Liver (tissue), 9 donors: Measurements from ENCODE around the gene HYLS1. TPM values are rescaled to one million over a fixed set of nuclear protein-coding genes. Genes with fewer than 3 reads are reported as not detected.
"Not testable (repeated sequence)": the region's sequence is repeated elsewhere in the genome, so short reads cannot be mapped to it uniquely, and the experiment has no call there.

ENCODE experiments used
- DNase-seq: peaks from one replicate; pipeline ENCODE4 v3.0.0-alpha.2; 2017; ENCODE audit warnings: low spot score
- H3K27ac ChIP-seq, 2 donors: one replicate each; pipeline ENCODE4 v1.7.0; 2013; ENCODE audit warnings: inconsistent platforms in 2 of 2, low read length in 2 of 2, control low read depth in 1 of 2, low read depth in 1 of 2, mild to moderate bottlenecking in 1 of 2
- H3K27me3 ChIP-seq, 4 donors: one replicate each; pipeline versions ENCODE4 v1.6.1 to v1.7.0; 2013; ENCODE audit warnings: low read length in 3 of 4, inconsistent platforms in 1 of 4, mild to moderate bottlenecking in 1 of 4, moderate library complexity in 1 of 4; ENCODE audit not compliant: control insufficient read depth in 4 of 4, insufficient read depth in 4 of 4
- H3K36me3 ChIP-seq, 4 donors: one replicate each; pipeline versions ENCODE4 v1.6.1 to v1.7.0; 2013; ENCODE audit warnings: low read length in 3 of 4, mild to moderate bottlenecking in 3 of 4, low read depth in 1 of 4, moderate library complexity in 1 of 4; ENCODE audit not compliant: control insufficient read depth in 4 of 4, insufficient read depth in 3 of 4
- H3K4me1 ChIP-seq, 4 donors: one replicate each; pipeline versions ENCODE4 v1.6.1 to v1.7.0; 2013; ENCODE audit warnings: low read length in 3 of 4, mild to moderate bottlenecking in 3 of 4, moderate library complexity in 1 of 4; ENCODE audit not compliant: control insufficient read depth in 4 of 4, insufficient read depth in 4 of 4
- H3K4me3 ChIP-seq, 3 donors: one replicate each; pipeline versions ENCODE4 v1.6.1 to v1.7.0; 2013; ENCODE audit warnings: low read length in 3 of 3, control low read depth in 1 of 3, low read depth in 1 of 3, mild to moderate bottlenecking in 1 of 3
- H3K9ac ChIP-seq, 2 donors: one replicate each; pipeline ENCODE4 v1.7.0; 2013; ENCODE audit warnings: low read length in 2 of 2, mild to moderate bottlenecking in 2 of 2, moderate library complexity in 2 of 2, control low read depth in 1 of 2, low read depth in 1 of 2
- H3K9me3 ChIP-seq, 4 donors: one replicate each; pipeline versions ENCODE4 v1.6.1 to v1.7.0; 2013; ENCODE audit warnings: low read length in 3 of 4; ENCODE audit not compliant: control insufficient read depth in 4 of 4
- CTCF ChIP-seq: fragments of 150-350 bp; IDR thresholded peaks from 2 replicates; pipeline ENCODE4 v1.5.1; 2017; ENCODE audit warnings: improper control_type of control experiment, low read depth, low read length; ENCODE audit not compliant: missing input control
- JUND ChIP-seq, 2 donors: IDR thresholded peaks; 2 replicates each; pipeline ENCODE4 v1.6.1; 2016; ENCODE audit warnings: antibody characterized with exemption in 2 of 2
- YY1 ChIP-seq: IDR thresholded peaks from 2 replicates; pipeline ENCODE4 v1.6.1; 2016; ENCODE audit warnings: antibody characterized with exemption, mild to moderate bottlenecking
- WGBS: extraction: QIAGEN DNeasy Blood & Tissue Kit; methylation state at CpG from one replicate; pipeline ENCODE4 v1.1.7; 2013; 5-methylcytosine and 5-hydroxymethylcytosine counted together
- polyA plus RNA-seq, 2 donors: library from polyadenylated mRNA; stranded (reverse) in 1 of 2; unstranded in 1 of 2; fragments of 200-250 nt in 1 of 2; fragments of >200 nt in 1 of 2; fragmentation: Nextera tagmentation in 1 of 2; extraction: Ambion mirVana in 1 of 2; gene quantifications; one replicate each; pipeline versions ENCODE4 v1.2.1 to v1.2.3, GENCODE V29; 2013 to 2015
- total RNA-seq, 2 donors: library from RNA; depleted of rRNA; stranded (reverse); fragments of >200 nt; gene quantifications; one replicate each; pipeline ENCODE4 v1.2.3, GENCODE V29; 2014
- TF ChIP-seq, protein P1 (sequence below): IDR thresholded peaks from 2 replicates; pipeline ENCODE4 v1.6.1; 2016; ENCODE audit warnings: antibody characterized with exemption
- TF ChIP-seq, protein P2 (sequence below): IDR thresholded peaks from 2 replicates; pipeline ENCODE4 v1.6.1; 2016; ENCODE audit warnings: antibody characterized with exemption, mild to moderate bottlenecking
- donor health status: healthy.
- donor health status: healthy.
- donor health status: healthy.
- donor health status: healthy.
- donor health status: healthy.

Gene HYLS1
- total and polyA plus RNA-seq, 4 donors: 1.9 to 4.9 (median 3.7) TPM

GRCh38 chr11:125846188-125846587 is 41.3 kb upstream of the HYLS1 start:
- Histone ChIP-seq H3K4me1 (no peaks in the 10 kb centered on the region), H3K9me3 (peaks cover 0 to 13% (median 5%) of the 10 kb centered on the region in 4 donors)
- no peak for DNase-seq

GRCh38 chr11:125857670-125858069 is 29.8 kb upstream of the HYLS1 start:
- not testable (repeated sequence) for DNase-seq, H3K36me3 ChIP-seq, H3K9ac ChIP-seq, H3K4me1 ChIP-seq, H3K27me3 ChIP-seq, H3K4me3 ChIP-seq, H3K9me3 ChIP-seq, H3K27ac ChIP-seq
- 89% methylated on average over 9 of the region's 9 CpGs for WGBS

More at GRCh38 chr11:125846188-125846587, 41.3 kb upstream of the HYLS1 start:
- H3K36me3 ChIP-seq: no peaks in the 10 kb centered on the region
- no peak overlapping the region for H3K9ac ChIP-seq
- no peak overlapping the region for H3K27ac ChIP-seq
- H3K27me3 ChIP-seq: no peaks in the 10 kb centered on the region
- H3K4me3 ChIP-seq: no peak overlapping the region
- TF ChIP-seq, protein P1, sequence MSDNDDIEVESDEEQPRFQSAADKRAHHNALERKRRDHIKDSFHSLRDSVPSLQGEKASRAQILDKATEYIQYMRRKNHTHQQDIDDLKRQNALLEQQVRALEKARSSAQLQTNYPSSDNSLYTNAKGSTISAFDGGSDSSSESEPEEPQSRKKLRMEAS: no peak
- TF ChIP-seq CTCF (no peak), JUND (IDR thresholded peaks at IDR 0.05) (no peak), YY1 (no peak)
- TF ChIP-seq, protein P2, sequence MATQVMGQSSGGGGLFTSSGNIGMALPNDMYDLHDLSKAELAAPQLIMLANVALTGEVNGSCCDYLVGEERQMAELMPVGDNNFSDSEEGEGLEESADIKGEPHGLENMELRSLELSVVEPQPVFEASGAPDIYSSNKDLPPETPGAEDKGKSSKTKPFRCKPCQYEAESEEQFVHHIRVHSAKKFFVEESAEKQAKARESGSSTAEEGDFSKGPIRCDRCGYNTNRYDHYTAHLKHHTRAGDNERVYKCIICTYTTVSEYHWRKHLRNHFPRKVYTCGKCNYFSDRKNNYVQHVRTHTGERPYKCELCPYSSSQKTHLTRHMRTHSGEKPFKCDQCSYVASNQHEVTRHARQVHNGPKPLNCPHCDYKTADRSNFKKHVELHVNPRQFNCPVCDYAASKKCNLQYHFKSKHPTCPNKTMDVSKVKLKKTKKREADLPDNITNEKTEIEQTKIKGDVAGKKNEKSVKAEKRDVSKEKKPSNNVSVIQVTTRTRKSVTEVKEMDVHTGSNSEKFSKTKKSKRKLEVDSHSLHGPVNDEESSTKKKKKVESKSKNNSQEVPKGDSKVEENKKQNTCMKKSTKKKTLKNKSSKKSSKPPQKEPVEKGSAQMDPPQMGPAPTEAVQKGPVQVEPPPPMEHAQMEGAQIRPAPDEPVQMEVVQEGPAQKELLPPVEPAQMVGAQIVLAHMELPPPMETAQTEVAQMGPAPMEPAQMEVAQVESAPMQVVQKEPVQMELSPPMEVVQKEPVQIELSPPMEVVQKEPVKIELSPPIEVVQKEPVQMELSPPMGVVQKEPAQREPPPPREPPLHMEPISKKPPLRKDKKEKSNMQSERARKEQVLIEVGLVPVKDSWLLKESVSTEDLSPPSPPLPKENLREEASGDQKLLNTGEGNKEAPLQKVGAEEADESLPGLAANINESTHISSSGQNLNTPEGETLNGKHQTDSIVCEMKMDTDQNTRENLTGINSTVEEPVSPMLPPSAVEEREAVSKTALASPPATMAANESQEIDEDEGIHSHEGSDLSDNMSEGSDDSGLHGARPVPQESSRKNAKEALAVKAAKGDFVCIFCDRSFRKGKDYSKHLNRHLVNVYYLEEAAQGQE: no peak

DNA sequence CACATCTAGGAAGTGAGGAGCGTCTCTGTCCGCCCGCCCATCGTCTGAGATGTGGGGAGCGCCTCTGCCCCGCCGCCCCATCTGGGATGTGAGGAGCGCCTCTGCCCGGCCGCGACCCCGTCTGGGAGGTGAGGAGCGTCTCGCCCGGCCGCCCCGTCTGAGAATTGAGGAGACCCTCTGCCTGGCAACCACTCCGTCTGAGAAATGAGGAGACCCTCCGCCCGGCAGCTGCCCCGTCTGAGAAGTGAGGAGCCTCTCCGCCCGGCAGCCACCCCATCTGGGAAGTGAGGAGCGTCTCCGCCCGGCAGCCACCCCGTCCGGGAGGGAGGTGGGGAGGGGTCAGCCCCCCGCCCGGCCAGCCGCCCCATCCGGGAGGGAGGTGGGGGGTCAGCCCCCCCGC is 24.7 kb upstream of the HYLS1 start:
- DNase-seq, H3K27ac ChIP-seq, H3K9ac ChIP-seq, H3K4me3 ChIP-seq, H3K36me3 ChIP-seq, H3K4me1 ChIP-seq, H3K9me3 ChIP-seq, H3K27me3 ChIP-seq: not testable (repeated sequence)
- 96% methylated on average over 33 of the region's 33 CpGs for WGBS

GRCh38 chr11:125865354-125865753 is 22.1 kb upstream of the HYLS1 start:
- not testable (repeated sequence) for H3K4me1 ChIP-seq, H3K27ac ChIP-seq, H3K27me3 ChIP-seq, H3K9me3 ChIP-seq, H3K9ac ChIP-seq, H3K36me3 ChIP-seq, H3K4me3 ChIP-seq, DNase-seq
- WGBS: 94% methylated on average over 4 of the region's 4 CpGs
